HepG2 (cell line): ENCODE measurements around the gene SH2D1B. TPM values are rescaled to one million over a fixed set of nuclear protein-coding genes. Genes with fewer than 3 reads are reported as not detected.
A peak's percentile ranks its signal among the peaks of the same experiment; 100 is the strongest.

Source experiments
- CBX1 ChIP-seq: IDR thresholded peaks from one replicate; pipeline ENCODE4 v1.6.1; 2016; ENCODE audit warnings: antibody characterized with exemption, low read depth
- FOXA3 ChIP-seq: IDR thresholded peaks from 2 replicates; pipeline ENCODE4 v1.6.1; 2016; ENCODE audit warnings: missing genetic modification reagents, missing compliant biosample characterization
- GATAD2A ChIP-seq: IDR thresholded peaks from 2 replicates; pipeline ENCODE4 v1.6.1; 2016
- HHEX ChIP-seq: IDR thresholded peaks from 2 replicates; pipeline ENCODE4 v1.6.1; 2016; ENCODE audit warnings: control low read depth
- KLF9 ChIP-seq: IDR thresholded peaks from 2 replicates; pipeline ENCODE4 v1.6.1; 2016; ENCODE audit warnings: low read depth
- NPAS2 ChIP-seq: sonication (generic); formaldehyde crosslinking; IDR thresholded peaks from 2 replicates; pipeline ENCODE4 v1.8.0; 2022; ENCODE audit warnings: mild to moderate bottlenecking, missing genetic modification reagents, borderline replicate concordance
- RARA ChIP-seq: IDR thresholded peaks from 2 replicates; pipeline ENCODE4 v1.6.1; 2016; ENCODE audit warnings: missing genetic modification reagents, missing compliant biosample characterization
- SOX13 ChIP-seq, 3 experiments: fragments of 450-650 bp in 1 of 3; sonication (generic) in 1 of 3; formaldehyde crosslinking in 1 of 3; IDR thresholded peaks in 2 of 3; conservative IDR thresholded peaks in 1 of 3; 2 replicates each; pipeline versions ENCODE4 v1.5.0 to v1.6.1; 2016 to 2020; ENCODE audit warnings: antibody characterized with exemption in 1 of 3, mild to moderate bottlenecking in 1 of 3, missing compliant biosample characterization in 1 of 3, missing genetic modification reagents in 1 of 3, moderate library complexity in 1 of 3
- SOX5 ChIP-seq: IDR thresholded peaks from 2 replicates; pipeline ENCODE4 v1.6.1; 2016; ENCODE audit warnings: borderline replicate concordance
- SOX6 ChIP-seq, 2 experiments: fragments of 450-650 bp in 1 of 2; sonication (generic) in 1 of 2; formaldehyde crosslinking in 1 of 2; IDR thresholded peaks; 2 replicates each; pipeline versions ENCODE4 v1.4.0 to v1.6.1; 2017 to 2020; ENCODE audit warnings: antibody characterized with exemption in 1 of 2, mild to moderate bottlenecking in 1 of 2, missing genetic modification reagents in 1 of 2
- YEATS2 ChIP-seq: sonication (generic); formaldehyde crosslinking; IDR thresholded peaks from 2 replicates; pipeline ENCODE4 v1.4.0; 2020; ENCODE audit warnings: missing genetic modification reagents, borderline replicate concordance
- ZNF260 ChIP-seq: sonication (generic); formaldehyde crosslinking; IDR thresholded peaks from 2 replicates; pipeline ENCODE4 v1.4.0; 2020; ENCODE audit warnings: missing genetic modification reagents, low read depth, mild to moderate bottlenecking, borderline replicate concordance
- ZNF33B ChIP-seq: sonication (generic); formaldehyde crosslinking; IDR thresholded peaks from 2 replicates; pipeline ENCODE4 v1.5.1; 2020; ENCODE audit warnings: mild to moderate bottlenecking, missing genetic modification reagents
- polyA plus RNA-seq, 8 experiments: library from polyadenylated mRNA; depleted of rRNA in 3 of 8; stranded (reverse) in 7 of 8; unstranded in 1 of 8; fragments of >200 nt; fragmentation: Illumina TruSeq in 4 of 8; extraction: Trizol in 4 of 8; gene quantifications; 2 replicates each; pipeline versions ENCODE4 v1.2.1 to v1.2.3, GENCODE V29; 2011 to 2016; ENCODE audit warnings: low read depth in 4 of 8, missing spikeins in 1 of 8, mixed read lengths in 1 of 8; ENCODE audit not compliant: insufficient read depth in 1 of 8
- total RNA-seq, 5 experiments: library from RNA; depleted of rRNA; stranded (reverse); fragments of >200 nt; fragmentation: Illumina TruSeq; extraction: Trizol; gene quantifications; 2 replicates each; pipeline ENCODE4 v1.2.3, GENCODE V29; 2016; ENCODE audit warnings: low read depth in 1 of 5
- TF ChIP-seq, protein P1 (sequence below): sonication (generic); IDR thresholded peaks from 2 replicates; pipeline ENCODE4 v1.6.1; 2016; ENCODE audit warnings: low read depth, borderline replicate concordance
- TF ChIP-seq, protein P2 (sequence below): sonication (generic); formaldehyde crosslinking; IDR thresholded peaks from 2 replicates; pipeline ENCODE4 v1.4.0; 2020; ENCODE audit warnings: low read depth, missing genetic modification reagents
- TF ChIP-seq, protein P3 (sequence below): sonication (generic); formaldehyde crosslinking; IDR thresholded peaks from 2 replicates; pipeline ENCODE4 v1.5.0; 2020; ENCODE audit warnings: missing genetic modification reagents, mild to moderate bottlenecking, borderline replicate concordance
- TF ChIP-seq, protein P4 (sequence below): sonication (generic); formaldehyde crosslinking; IDR thresholded peaks from 2 replicates; pipeline ENCODE4 v1.4.0; 2020; ENCODE audit warnings: missing genetic modification reagents, mild to moderate bottlenecking, borderline replicate concordance
- TF ChIP-seq, protein P5 (sequence below): sonication (generic); formaldehyde crosslinking; IDR thresholded peaks from 2 replicates; pipeline ENCODE4 v1.5.1; 2020; ENCODE audit warnings: missing genetic modification reagents, mild to moderate bottlenecking, borderline replicate concordance

The SH2D1B gene
- total and polyA plus RNA-seq, 2 of the 13 experiments (the other 11 are each of a cell fraction or from before 2014, with no cell fraction given), result not detected

DNA sequence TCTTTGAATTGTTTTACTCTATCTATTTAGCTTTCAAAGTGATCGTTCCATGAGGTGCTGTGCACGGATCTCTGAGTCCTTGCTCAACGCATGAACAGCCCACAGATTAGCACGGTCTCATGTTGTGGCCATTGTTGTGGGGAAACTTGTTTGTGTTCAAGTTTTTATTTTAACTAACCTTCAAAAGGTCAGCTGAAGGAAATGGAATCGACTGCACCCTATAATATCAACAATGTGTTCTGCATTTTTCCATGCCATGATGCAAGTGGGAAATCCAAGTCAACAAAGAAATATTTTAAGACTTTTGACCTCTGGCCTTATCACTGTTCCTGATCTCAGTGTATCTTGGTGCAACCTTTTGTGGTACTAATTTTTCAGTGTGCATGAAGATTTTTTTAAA is 6.1 kb downstream of the SH2D1B start (continued):
- TF ChIP-seq, protein P1, sequence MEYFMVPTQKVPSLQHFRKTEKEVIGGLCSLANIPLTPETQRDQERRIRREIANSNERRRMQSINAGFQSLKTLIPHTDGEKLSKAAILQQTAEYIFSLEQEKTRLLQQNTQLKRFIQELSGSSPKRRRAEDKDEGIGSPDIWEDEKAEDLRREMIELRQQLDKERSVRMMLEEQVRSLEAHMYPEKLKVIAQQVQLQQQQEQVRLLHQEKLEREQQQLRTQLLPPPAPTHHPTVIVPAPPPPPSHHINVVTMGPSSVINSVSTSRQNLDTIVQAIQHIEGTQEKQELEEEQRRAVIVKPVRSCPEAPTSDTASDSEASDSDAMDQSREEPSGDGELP, result peak; percentile 25; the same call in 1 of the 2 replicates
- 0 out of 2 replicates have a peak, but pooled peaks have one; percentile 29 for TF ChIP-seq FOXA3
- TF ChIP-seq CBX1, result no peak
- TF ChIP-seq ZNF260 (CRISPR knock-in tag), result no peak
- TF ChIP-seq, protein P2, sequence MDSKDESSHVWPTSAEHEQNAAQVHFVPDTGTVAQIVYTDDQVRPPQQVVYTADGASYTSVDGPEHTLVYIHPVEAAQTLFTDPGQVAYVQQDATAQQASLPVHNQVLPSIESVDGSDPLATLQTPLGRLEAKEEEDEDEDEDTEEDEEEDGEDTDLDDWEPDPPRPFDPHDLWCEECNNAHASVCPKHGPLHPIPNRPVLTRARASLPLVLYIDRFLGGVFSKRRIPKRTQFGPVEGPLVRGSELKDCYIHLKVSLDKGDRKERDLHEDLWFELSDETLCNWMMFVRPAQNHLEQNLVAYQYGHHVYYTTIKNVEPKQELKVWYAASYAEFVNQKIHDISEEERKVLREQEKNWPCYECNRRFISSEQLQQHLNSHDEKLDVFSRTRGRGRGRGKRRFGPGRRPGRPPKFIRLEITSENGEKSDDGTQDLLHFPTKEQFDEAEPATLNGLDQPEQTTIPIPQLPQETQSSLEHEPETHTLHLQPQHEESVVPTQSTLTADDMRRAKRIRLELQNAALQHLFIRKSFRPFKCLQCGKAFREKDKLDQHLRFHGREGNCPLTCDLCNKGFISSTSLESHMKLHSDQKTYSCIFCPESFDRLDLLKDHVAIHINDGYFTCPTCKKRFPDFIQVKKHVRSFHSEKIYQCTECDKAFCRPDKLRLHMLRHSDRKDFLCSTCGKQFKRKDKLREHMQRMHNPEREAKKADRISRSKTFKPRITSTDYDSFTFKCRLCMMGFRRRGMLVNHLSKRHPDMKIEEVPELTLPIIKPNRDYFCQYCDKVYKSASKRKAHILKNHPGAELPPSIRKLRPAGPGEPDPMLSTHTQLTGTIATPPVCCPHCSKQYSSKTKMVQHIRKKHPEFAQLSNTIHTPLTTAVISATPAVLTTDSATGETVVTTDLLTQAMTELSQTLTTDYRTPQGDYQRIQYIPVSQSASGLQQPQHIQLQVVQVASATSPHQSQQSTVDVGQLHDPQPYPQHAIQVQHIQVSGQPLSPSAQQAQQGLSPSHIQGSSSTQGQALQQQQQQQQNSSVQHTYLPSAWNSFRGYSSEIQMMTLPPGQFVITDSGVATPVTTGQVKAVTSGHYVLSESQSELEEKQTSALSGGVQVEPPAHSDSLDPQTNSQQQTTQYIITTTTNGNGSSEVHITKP (CRISPR knock-in tag), result no peak
- no peak for TF ChIP-seq SOX6 (IDR thresholded peaks at IDR 0.05)
- peak; percentile 60; the same call in 1 of the 2 replicates for TF ChIP-seq SOX6 (CRISPR knock-in tag; IDR thresholded peaks at IDR 0.05)
- TF ChIP-seq ZNF33B, result no peak
- TF ChIP-seq, protein P3, sequence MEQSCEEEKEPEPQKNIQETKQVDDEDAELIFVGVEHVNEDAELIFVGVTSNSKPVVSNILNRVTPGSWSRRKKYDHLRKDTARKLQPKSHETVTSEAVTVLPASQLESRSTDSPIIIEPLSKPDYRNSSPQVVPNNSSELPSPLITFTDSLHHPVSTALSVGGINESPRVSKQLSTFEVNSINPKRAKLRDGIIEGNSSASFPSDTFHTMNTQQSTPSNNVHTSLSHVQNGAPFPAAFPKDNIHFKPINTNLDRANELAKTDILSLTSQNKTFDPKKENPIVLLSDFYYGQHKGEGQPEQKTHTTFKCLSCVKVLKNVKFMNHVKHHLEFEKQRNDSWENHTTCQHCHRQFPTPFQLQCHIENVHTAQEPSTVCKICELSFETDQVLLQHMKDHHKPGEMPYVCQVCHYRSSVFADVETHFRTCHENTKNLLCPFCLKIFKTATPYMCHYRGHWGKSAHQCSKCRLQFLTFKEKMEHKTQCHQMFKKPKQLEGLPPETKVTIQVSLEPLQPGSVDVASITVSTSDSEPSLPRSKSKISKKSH, result no peak
- no peak for TF ChIP-seq HHEX (CRISPR knock-in tag)
- no peak for TF ChIP-seq KLF9 (CRISPR knock-in tag)
- TF ChIP-seq, protein P4, sequence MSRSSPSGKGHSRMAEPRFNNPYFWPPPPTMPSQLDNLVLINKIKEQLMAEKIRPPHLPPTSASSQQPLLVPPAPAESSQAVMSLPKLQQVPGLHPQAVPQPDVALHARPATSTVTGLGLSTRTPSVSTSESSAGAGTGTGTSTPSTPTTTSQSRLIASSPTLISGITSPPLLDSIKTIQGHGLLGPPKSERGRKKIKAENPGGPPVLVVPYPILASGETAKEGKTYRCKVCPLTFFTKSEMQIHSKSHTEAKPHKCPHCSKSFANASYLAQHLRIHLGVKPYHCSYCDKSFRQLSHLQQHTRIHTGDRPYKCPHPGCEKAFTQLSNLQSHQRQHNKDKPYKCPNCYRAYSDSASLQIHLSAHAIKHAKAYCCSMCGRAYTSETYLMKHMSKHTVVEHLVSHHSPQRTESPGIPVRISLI, result no peak
- TF ChIP-seq RARA (CRISPR knock-in tag), result peak; percentile 30; the same call in 1 of the 2 replicates
- TF ChIP-seq, protein P5, sequence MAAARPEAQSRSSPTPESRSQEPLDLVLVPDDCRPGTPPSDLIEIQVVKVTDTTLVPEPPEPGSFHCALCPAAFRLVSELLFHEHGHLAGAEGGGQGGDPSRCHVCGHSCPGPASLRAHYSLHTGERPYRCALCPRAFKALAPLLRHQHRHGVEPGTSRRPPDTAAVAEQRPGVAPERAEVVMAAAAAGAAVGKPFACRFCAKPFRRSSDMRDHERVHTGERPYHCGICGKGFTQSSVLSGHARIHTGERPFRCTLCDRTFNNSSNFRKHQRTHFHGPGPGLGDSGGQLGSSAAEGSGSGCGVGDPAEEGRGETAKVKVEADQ (CRISPR knock-in tag), result no peak
- TF ChIP-seq SOX5 (CRISPR knock-in tag), result peak; percentile 75
- TF ChIP-seq GATAD2A (CRISPR knock-in tag), result 0 out of 2 replicates have a peak, but pooled peaks have one; percentile 26
- no peak for TF ChIP-seq NPAS2
- TF ChIP-seq YEATS2 (CRISPR knock-in tag), result no peak
- TF ChIP-seq SOX13 (IDR thresholded peaks at IDR 0.05), result no peak
- peak in 1 of 2 experiments; percentile 54; a peak in 1 of 4 replicates for TF ChIP-seq SOX13 (CRISPR knock-in tag; conservative IDR thresholded peaks at IDR 0.05 in 1 of 2, IDR thresholded peaks at IDR 0.05 in 1 of 2)
